Muscle layer of duodenum (tissue), 2 donors: ENCODE measurements around the gene PRDM15.

Experiments
- H3K27ac ChIP-seq: one replicate; pipeline ENCODE4 v1.7.0; 2013; ENCODE audit warnings: mild to moderate bottlenecking, low read length
- H3K27me3 ChIP-seq: one replicate; pipeline ENCODE4 v1.7.0; 2013; ENCODE audit warnings: low read depth, mild to moderate bottlenecking, control low read depth, low read length
- H3K36me3 ChIP-seq, 2 donors: one replicate each; pipeline ENCODE4 v1.7.0; 2013; ENCODE audit warnings: low read length in 2 of 2, control low read depth in 1 of 2, mild to moderate bottlenecking in 1 of 2; ENCODE audit not compliant: insufficient read depth in 2 of 2, control insufficient read depth in 1 of 2
- H3K4me1 ChIP-seq, 2 donors: one replicate each; pipeline ENCODE4 v1.7.0; 2013; ENCODE audit warnings: low read length in 2 of 2, mild to moderate bottlenecking in 2 of 2, control low read depth in 1 of 2, moderate library complexity in 1 of 2; ENCODE audit not compliant: insufficient read depth in 2 of 2, control insufficient read depth in 1 of 2
- H3K4me3 ChIP-seq, 2 donors: one replicate each; pipeline ENCODE4 v1.7.0; 2013; ENCODE audit warnings: low read length in 2 of 2, low read depth in 1 of 2, mild to moderate bottlenecking in 1 of 2
- H3K9me3 ChIP-seq, 2 donors: one replicate each; pipeline ENCODE4 v1.7.0; 2013; ENCODE audit warnings: low read length in 2 of 2, control low read depth in 1 of 2, mild to moderate bottlenecking in 1 of 2; ENCODE audit not compliant: control insufficient read depth in 1 of 2
- donor health status: healthy.

PRDM15 gene

DNA sequence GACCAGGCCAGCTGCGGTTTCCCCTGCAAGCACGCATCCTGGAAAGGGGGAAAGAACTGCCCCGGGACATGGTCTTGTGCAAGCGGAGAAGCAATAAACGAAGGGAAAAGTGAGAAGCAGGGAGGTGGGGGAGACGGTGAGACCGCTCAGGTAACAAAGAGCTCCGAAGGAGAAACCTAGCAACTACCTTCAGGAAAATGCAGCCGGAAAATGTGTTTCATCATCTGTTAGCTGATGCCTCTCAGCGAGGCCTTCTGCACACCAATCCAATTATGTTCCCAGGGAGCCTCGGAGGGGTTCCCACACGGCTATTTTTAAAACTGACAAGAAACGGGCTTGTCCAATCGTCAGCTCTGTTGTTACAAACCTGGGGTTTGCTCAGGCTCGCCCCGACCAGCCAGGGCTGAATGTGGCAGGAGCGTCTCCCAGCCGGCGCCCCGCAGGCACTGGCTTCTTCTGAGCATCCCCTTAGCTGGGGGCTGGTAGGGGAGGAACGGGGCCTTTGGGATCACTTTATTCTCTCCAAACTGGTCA, 115.7 kb downstream of the PRDM15 start:
- no peaks in the 10 kb centered on the region for H3K9me3 ChIP-seq
- no peak overlapping the region for H3K27ac ChIP-seq
- H3K27me3 ChIP-seq: peaks cover 64% of the 10 kb centered on the region
- H3K36me3 ChIP-seq: no peaks in the 10 kb centered on the region
- H3K4me3 ChIP-seq: no peak overlapping the region
- peaks cover 5 to 24% of the 10 kb centered on the region in 2 donors for H3K4me1 ChIP-seq

DNA sequence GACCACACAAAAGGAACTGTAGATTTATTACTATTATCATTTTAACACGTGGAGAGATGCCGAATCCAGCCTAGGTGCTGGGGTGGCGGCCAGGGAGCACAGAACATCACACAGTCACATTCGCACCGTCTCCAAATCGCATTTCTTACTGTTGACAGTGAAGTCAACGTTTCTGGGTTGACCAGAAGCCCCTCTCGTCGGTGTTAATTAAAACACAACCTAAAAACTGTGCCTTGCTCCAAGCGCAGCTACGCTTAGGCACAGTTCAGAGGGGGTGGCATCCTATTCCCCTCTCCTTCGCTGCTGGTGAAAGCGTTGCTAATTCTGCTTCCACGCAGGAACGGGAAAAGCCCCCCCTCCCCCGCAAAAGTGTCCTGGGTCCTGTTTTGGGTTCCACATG, 116.4 kb downstream of the PRDM15 start:
- Histone ChIP-seq H3K4me1 (peaks cover 5 to 17% of the 10 kb centered on the region in 2 donors), H3K9me3 (no peaks in the 10 kb centered on the region), H3K27ac (no peak overlapping the region), H3K4me3 (no peak overlapping the region), H3K27me3 (peaks cover 57% of the 10 kb centered on the region), H3K36me3 (no peaks in the 10 kb centered on the region)

DNA sequence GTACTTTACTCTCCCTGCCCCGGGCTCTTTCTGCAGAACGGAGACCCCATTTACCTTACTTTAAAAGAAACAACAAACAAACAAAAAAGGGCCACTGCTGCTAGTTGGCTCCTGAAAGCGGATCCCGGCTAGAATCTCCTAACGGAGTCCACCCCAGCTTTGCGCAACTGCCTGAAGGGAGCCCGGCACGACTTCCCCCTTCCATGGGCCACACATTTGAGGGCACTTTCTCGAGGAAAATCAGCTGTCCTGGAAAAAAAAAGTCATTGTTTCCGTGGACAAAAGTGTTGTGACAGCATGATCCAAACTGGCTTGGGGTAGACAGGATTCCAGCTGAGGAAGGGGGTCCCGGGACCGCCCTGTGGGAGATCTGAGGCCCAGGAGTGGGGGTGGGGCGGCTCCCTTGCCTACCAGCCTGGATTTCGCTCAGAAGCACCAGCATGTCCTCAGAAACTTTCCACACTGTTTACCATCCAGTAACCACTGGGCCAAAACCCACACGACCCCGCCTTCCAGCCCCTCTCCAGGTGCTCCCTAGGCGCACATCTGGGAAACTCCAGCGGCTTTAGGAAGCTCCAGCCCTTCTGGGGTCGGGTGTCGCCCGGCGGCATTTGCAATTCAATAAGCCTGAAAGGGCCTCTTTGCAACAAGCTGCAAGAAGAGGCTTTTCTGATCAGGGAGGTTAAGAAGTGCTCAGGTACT, 117.1 kb downstream of the PRDM15 start:
- H3K4me3 ChIP-seq: peak overlapping the region; percentile 4 to 24
- H3K9me3 ChIP-seq: no peaks in the 10 kb centered on the region
- H3K4me1 ChIP-seq: peaks cover 5 to 17% of the 10 kb centered on the region in 2 donors
- H3K36me3 ChIP-seq: no peaks in the 10 kb centered on the region
- no peak overlapping the region for H3K27ac ChIP-seq
- peaks cover 51% of the 10 kb centered on the region for H3K27me3 ChIP-seq

DNA sequence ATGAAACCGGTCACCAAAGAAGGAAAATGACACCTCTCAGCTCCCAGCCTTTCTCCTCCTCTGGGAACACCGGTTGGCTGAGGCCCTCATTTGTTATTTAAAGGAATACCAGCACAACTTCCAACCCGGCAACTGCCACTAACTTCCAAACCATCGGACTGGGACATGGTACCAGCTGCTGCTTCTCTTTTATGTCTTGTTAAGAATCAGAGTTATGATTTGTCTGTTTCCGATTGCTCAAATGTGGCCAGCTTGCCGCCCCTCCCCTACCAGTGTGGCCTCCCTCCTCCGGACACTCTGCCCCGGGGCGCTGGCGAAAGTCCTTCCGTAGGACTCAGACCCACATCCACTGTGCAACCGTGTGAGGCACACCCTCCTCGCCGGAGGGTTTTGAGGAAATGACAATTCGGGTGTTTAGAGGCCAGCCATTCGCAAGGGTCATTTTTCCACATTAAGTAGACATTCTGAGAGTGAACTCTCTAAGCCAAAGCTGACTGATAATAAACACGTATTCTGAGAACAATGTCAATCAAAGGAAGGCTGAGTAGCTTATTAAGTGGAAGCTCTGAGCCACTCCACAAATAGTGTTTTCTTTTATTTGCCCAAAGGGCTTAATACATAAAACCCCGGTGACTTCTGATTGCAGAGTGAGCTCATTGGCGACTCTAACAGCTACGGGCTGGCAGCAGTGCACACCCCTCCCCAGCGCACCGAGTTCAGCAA, 117.8 kb downstream of the PRDM15 start:
- Histone ChIP-seq H3K9me3 (no peaks in the 10 kb centered on the region), H3K4me1 (peaks cover 5 to 11% of the 10 kb centered on the region in 2 donors), H3K27me3 (peaks cover 47% of the 10 kb centered on the region), H3K36me3 (no peaks in the 10 kb centered on the region), H3K27ac (no peak overlapping the region), H3K4me3 (peak overlapping the region; percentile 4 to 24)

DNA sequence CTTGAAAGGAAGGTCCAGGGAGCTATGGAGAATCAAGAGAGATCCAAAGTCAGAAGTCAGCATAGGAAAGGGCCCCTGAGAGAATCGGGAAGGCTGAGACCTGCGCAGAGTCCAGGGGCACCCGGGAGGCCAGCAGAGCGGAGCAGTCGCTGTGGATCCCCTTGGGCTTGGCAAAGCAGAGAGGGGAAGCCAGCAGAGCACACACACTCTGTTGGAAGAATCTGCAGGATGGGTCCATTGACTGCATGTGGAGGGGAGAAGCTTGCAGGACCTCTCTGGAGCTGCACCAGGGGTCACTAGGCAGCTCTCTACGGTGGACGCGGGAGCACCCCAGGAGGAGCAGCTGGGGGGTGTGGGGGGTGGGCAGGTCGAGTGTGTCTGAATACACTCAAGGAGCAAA, 118.7 kb downstream of the PRDM15 start:
- peaks cover 5 to 7% of the 10 kb centered on the region in 2 donors for H3K4me1 ChIP-seq
- H3K9me3 ChIP-seq: no peaks in the 10 kb centered on the region
- H3K36me3 ChIP-seq: no peaks in the 10 kb centered on the region
- H3K27me3 ChIP-seq: peaks cover 37% of the 10 kb centered on the region
- no peak overlapping the region for H3K27ac ChIP-seq
- H3K4me3 ChIP-seq: no peak overlapping the region

DNA sequence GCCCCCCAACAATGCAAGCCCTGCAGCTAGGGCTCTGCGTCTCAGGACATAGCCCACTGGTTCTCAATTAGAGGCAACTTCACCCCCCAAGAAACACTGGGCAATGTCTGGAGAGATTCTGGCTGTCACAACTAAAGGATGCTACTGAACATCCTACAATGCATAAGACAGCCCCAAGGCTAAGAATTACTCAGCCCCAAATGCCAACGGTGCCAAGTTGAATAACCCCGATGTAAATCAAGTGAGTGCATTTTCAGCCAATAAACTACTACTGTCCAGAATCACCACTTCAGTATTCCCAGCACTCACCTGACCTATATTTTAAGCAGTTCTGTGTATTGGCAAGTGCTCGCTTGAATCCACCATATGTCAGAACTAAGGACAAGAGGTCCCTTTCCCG, 119.2 kb downstream of the PRDM15 start:
- Histone ChIP-seq H3K9me3 (no peaks in the 10 kb centered on the region), H3K4me1 (peaks cover 5 to 7% of the 10 kb centered on the region in 2 donors), H3K27ac (no peak overlapping the region), H3K36me3 (no peaks in the 10 kb centered on the region), H3K27me3 (peaks cover 33% of the 10 kb centered on the region), H3K4me3 (no peak overlapping the region)

DNA sequence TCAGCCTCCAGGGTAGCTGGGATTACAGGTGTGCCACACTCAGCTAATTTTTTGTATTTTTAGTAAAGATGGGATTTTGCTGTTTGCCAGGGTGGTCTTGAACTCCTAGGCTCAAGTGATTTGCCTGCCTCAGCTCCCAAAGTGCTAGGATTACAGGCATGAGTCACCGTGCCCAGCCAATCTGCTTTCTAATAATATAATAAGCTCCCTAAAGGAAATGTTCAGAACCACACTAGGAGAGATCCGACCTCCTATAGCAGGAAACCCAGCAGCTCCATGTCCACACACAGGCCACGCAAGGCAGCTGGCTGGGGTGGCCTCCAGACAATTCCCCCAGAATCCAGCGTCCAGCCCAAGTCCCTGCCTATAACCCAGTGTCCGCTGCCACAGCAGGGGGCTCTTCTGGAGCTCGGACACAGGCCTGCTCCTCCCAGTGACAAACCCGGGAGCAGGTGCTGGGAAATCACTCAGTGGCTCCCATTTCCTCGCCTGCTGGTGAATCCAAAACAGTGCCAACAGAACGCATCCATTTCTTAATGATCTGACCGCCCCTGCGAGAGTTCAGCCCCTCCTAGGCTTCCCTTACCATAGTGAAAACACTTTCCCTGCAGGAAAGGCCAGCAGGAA, 119.8 kb downstream of the PRDM15 start:
- Histone ChIP-seq H3K27ac (no peak overlapping the region), H3K4me1 (peaks cover 5 to 7% of the 10 kb centered on the region in 2 donors), H3K4me3 (no peak overlapping the region), H3K36me3 (no peaks in the 10 kb centered on the region), H3K27me3 (peaks cover 30% of the 10 kb centered on the region), H3K9me3 (no peaks in the 10 kb centered on the region)

DNA sequence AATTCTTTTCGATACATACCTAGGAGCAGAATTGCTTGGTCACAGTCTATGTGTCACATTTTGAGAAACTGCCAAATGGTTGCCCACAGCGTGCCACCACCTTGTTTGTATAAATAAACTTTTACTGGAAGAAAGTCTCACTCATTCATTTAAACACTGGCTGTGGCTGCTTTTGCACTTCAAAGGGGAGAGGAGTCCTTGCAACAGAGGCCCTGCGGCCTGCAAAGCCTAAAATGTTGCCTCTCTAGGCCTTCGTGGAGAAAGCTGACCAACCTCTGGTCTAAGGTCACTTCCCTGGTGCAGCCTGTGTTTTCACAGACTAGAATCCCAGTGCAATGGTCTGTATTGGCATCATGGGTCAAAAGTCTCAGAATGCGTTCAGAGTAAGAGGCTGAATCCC, 120.6 kb downstream of the PRDM15 start:
- peaks cover 5 to 7% of the 10 kb centered on the region in 2 donors for H3K4me1 ChIP-seq
- H3K9me3 ChIP-seq: no peaks in the 10 kb centered on the region
- peaks cover 23% of the 10 kb centered on the region for H3K27me3 ChIP-seq
- no peak overlapping the region for H3K27ac ChIP-seq
- H3K4me3 ChIP-seq: no peak overlapping the region
- H3K36me3 ChIP-seq: no peaks in the 10 kb centered on the region

DNA sequence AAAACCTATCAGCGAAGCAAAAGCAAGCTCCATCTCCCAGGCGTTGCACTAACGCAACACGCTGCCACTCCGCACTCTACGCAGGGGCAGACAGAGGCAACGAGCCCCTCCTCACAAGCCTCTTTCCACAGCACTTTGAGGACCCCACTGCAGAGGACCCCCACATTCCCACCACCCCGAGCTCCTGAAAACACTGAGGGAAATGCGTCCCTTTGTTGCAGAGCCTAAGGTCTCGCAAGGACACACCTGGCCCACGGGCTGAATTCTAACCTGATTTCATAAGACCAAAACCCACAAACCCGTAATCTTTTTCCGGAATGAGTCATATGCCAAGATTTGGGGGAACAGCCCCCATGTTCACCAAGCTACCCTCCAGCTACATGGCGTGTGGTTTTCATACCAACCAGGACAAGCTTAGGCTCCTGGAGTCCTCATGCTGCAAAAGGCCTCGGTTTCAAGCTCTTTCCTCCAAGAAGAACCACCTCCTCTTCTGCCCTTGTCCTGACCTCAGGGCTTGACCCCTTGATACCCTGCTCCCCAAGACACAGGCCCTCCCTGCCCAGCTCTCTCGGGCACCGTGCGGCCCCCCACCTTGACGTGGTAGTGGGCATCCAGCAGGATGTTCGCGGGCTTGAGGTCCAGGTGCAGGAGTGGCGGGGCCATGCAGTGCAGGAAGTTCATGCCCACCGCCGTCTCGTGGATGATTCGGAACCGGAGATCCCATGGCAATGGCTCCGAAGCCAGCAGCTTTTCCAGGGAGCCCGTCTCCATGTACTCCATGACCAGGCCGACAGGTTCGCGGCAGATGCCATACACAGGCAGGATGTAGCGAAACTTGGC, 123.0 kb downstream of the PRDM15 start:
- H3K27ac ChIP-seq: no peak overlapping the region
- no peaks in the 10 kb centered on the region for H3K36me3 ChIP-seq
- no peak overlapping the region for H3K4me3 ChIP-seq
- H3K27me3 ChIP-seq: no peaks in the 10 kb centered on the region
- H3K4me1 ChIP-seq: no peaks in the 10 kb centered on the region
- no peaks in the 10 kb centered on the region for H3K9me3 ChIP-seq

DNA sequence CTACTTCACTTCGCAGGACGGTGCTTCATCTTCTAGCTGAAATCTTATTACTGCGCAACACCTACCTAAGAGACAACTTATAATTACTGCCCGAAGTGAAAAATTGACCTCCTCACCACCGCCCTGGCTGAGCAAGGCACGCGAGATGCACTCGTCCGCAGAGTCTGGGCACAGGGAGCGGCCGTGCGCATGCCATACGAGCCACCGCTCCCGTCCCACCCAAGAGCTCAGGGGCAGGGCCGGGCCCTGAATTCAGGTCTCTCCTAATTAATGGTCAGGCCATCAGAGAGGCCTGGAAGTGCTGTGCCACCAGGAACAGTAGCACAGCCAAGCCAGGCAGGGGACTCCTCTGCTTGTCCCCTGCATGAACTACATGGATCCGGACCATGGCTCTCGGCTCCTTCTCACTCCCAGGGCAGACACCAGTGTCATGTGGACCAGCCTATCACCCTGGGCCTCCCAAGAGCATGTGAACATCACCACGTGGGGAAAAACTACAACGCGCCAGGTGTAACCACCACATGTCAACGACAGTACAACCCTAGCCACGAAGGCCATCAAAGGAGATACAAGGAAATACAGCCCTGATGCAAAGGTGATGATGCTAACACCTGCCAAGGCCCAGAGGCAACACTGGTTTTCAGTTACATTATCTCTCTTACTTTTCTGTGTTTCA, 123.7 kb downstream of the PRDM15 start:
- Histone ChIP-seq H3K27me3 (no peaks in the 10 kb centered on the region), H3K4me3 (no peak overlapping the region), H3K27ac (no peak overlapping the region), H3K36me3 (no peaks in the 10 kb centered on the region), H3K9me3 (no peaks in the 10 kb centered on the region), H3K4me1 (no peaks in the 10 kb centered on the region)
